Measurements from ENCODE around the gene CT55. TPM values are rescaled to one million over a fixed set of nuclear protein-coding genes. Genes with fewer than 3 reads are reported as not detected.

Gene CT55
- total and polyA plus RNA-seq, 2 of the 4 experiments (the other 2 are of a cell fraction) = not detected

DNA sequence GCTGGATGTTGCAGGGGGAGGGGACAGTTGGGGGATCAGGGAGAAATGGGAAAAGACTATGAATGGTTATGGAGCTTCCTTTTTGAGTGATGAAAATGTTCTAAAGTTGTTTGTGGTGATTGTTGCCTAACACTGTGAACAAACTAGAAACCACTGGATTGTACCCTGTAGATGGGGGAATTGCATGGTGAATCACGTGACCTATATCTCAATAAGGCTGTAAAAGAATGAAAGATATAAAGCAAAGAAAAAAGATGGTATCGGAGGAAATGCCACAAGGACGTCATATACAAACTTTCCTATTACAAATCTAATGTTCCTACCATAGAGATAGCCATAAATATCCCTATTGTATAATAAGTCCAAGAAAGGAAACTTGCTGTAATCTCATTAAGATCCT, 20.6 kb upstream of the CT55 start:
- Histone ChIP-seq H4K20me1 (ENCODE audit: insufficient read depth, low read length) (no peaks in the 10 kb centered on the region), H3K36me3 (ENCODE audit: control insufficient read depth, insufficient read depth, low read length) (no peaks in the 10 kb centered on the region), H3K9me1 (ENCODE audit: insufficient read depth, low read length) (no peaks in the 10 kb centered on the region), H2BK15ac (ENCODE audit: low read depth, low read length) (no peak overlapping the region), H2BK20ac (ENCODE audit: low read depth, low read length) (no peak overlapping the region), H2AK9ac (replicated peaks; ENCODE audit: low read depth, low read length, poor library complexity) (no peak overlapping the region), H3K4me3 (ENCODE audit: insufficient read depth, low read depth, low read length) (no peak overlapping the region), H3K27me3 (ENCODE audit: control insufficient read depth, insufficient read depth, low read length) (no peaks in the 10 kb centered on the region; the same call in 1 of the 2 replicates), H4K5ac (ENCODE audit: low read depth, low read length) (no peak overlapping the region), H4K91ac (ENCODE audit: insufficient read depth, low read depth, low read length) (no peak overlapping the region), H2BK120ac (ENCODE audit: low read depth, low read length) (no peak overlapping the region), H3K4ac (ENCODE audit: low read depth, low read length) (no peak overlapping the region), H2BK5ac (ENCODE audit: low read depth, low read length, poor library complexity, severe bottlenecking) (no peak overlapping the region), H3K18ac (ENCODE audit: low read depth, low read length) (no peak overlapping the region), H3K4me1 (ENCODE audit: control insufficient read depth, insufficient read depth, low read length) (no peaks in the 10 kb centered on the region), H3K9me3 (ENCODE audit: control insufficient read depth, insufficient read depth, low read length) (no peaks in the 10 kb centered on the region), H2AK5ac (ENCODE audit: low read depth, low read length) (no peak overlapping the region), H3K4me2 (ENCODE audit: low read depth, low read length) (no peak overlapping the region), H3K27ac (ENCODE audit: insufficient read depth, low read length) (no peak overlapping the region), H3K9ac (ENCODE audit: low read depth, low read length) (no peak overlapping the region), H3K79me1 (ENCODE audit: low read depth in 1 of 2, low read length in 2 of 2) (no peaks in the 10 kb centered on the region), H4K8ac (ENCODE audit: low read depth in 2 of 2, low read length in 2 of 2) (no peak overlapping the region), H3K23ac (ENCODE audit: low read depth, low read length) (no peak overlapping the region), H2AFZ (replicated peaks; ENCODE audit: low read length, poor library complexity) (no peak overlapping the region), H3K56ac (ENCODE audit: extremely low read depth, insufficient read depth, low read length) (peak overlapping the region; percentile 6; the same call in 1 of the 2 replicates), H3K14ac (replicated peaks; ENCODE audit: low read depth, low read length) (no peak overlapping the region)
- BruUV-seq (replicated peaks) = no TSS peak
- DNase-seq = no peak
- no CpG with 5 or more reads among the region's 3 CpGs for WGBS, 2 experiments (ENCODE audit: extremely low coverage in 2 of 2, insufficient read length in 1 of 2)
- dilution Hi-C loops (cut with HindIII; ENCODE audit: low sequenced_read_pairs, unreplicated experiment) (no loop called here), in situ Hi-C loops (cut with MboI; ENCODE audit: low sequenced_read_pairs) (loop anchor here (10.0 kb wide), 1 partner anchor 93 kb away; no protein-coding TSS in a partner anchor), intact Hi-C loops (cut with micrococcal nuclease) (no loop called here)
- POLR2A ChIA-PET (ENCODE audit: unreplicated experiment) = no interaction called here
- ATAC-seq (ENCODE audit: low read depth) = no peak
- CTCF ChIA-PET = no interaction called here
- TF ChIP-seq CEBPB (IDR thresholded peaks at IDR 0.05; ENCODE audit: low read depth, low read length) (no peak), SMC3 (IDR thresholded peaks at IDR 0.05; ENCODE audit: low read depth, low read length) (no peak), CHD1 (IDR thresholded peaks at IDR 0.05; ENCODE audit: low read depth, low read length) (no peak), MAZ (IDR thresholded peaks at IDR 0.05; ENCODE audit: borderline replicate concordance, low read depth, low read length) (no peak), MXI1 (IDR thresholded peaks at IDR 0.05; ENCODE audit: borderline replicate concordance, low read depth, low read length) (no peak), NFE2L2 (IDR thresholded peaks at IDR 0.05; ENCODE audit: low read depth, low read length) (no peak), RAD21 (IDR thresholded peaks at IDR 0.05; ENCODE audit: low read length) (no peak), RFX5 (IDR thresholded peaks at IDR 0.05; ENCODE audit: low read depth, low read length) (no peak), RCOR1 (IDR thresholded peaks at IDR 0.05; ENCODE audit: insufficient replicate concordance, low read length) (no peak), BHLHE40 (IDR thresholded peaks at IDR 0.05; ENCODE audit: low read depth, low read length) (no peak), MAFK (IDR thresholded peaks at IDR 0.05; ENCODE audit: low read depth, low read length) (no peak), FOS (IDR thresholded peaks at IDR 0.05; ENCODE audit: low read depth, low read length) (no peak), POLR2A (IDR thresholded peaks at IDR 0.05; ENCODE audit: low read depth, low read length) (no peak)
- TF ChIP-seq, protein P1, sequence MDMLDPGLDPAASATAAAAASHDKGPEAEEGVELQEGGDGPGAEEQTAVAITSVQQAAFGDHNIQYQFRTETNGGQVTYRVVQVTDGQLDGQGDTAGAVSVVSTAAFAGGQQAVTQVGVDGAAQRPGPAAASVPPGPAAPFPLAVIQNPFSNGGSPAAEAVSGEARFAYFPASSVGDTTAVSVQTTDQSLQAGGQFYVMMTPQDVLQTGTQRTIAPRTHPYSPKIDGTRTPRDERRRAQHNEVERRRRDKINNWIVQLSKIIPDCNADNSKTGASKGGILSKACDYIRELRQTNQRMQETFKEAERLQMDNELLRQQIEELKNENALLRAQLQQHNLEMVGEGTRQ (IDR thresholded peaks at IDR 0.05; ENCODE audit: low read depth, low read length) = no peak
- TF ChIP-seq, protein P2, sequence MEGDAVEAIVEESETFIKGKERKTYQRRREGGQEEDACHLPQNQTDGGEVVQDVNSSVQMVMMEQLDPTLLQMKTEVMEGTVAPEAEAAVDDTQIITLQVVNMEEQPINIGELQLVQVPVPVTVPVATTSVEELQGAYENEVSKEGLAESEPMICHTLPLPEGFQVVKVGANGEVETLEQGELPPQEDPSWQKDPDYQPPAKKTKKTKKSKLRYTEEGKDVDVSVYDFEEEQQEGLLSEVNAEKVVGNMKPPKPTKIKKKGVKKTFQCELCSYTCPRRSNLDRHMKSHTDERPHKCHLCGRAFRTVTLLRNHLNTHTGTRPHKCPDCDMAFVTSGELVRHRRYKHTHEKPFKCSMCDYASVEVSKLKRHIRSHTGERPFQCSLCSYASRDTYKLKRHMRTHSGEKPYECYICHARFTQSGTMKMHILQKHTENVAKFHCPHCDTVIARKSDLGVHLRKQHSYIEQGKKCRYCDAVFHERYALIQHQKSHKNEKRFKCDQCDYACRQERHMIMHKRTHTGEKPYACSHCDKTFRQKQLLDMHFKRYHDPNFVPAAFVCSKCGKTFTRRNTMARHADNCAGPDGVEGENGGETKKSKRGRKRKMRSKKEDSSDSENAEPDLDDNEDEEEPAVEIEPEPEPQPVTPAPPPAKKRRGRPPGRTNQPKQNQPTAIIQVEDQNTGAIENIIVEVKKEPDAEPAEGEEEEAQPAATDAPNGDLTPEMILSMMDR (conservative IDR thresholded peaks at IDR 0.05; ENCODE audit: low read depth, low read length) = no peak
- TF ChIP-seq, protein P3, sequence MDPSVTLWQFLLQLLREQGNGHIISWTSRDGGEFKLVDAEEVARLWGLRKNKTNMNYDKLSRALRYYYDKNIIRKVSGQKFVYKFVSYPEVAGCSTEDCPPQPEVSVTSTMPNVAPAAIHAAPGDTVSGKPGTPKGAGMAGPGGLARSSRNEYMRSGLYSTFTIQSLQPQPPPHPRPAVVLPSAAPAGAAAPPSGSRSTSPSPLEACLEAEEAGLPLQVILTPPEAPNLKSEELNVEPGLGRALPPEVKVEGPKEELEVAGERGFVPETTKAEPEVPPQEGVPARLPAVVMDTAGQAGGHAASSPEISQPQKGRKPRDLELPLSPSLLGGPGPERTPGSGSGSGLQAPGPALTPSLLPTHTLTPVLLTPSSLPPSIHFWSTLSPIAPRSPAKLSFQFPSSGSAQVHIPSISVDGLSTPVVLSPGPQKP (IDR thresholded peaks at IDR 0.05; ENCODE audit: borderline replicate concordance, low read depth, low read length) = no peak

Data from IMR-90 (cell line).